ENCODE results near the gene BCAR1.

DNA sequence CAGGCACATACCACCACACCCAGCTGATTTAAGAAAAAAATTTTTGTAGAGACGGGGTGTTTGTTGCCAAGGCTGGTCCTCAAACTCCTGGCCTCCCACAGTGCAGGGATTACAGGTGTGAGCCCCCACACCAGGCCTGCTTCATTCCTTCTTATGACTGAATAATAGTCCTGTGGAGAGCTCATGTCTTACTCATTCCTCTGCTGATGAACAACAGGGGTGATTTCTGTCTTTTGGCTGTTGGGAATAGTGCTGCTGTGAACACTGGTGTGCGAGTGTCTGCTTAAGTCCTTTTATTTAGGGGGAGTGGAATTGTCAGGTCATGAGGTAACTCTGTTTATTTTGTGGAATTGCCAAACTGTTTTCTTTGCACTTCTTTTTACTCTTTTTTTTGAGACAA is 35.3 kb downstream of the BCAR1 start:
- no peak for TF ChIP-seq GATA2 (IDR thresholded peaks at IDR 0.05; ENCODE audit: low read depth, low read length)
- no peak for TF ChIP-seq GATA3 (IDR thresholded peaks at IDR 0.05; ENCODE audit: low read depth, low read length)
